Caki2 (cell line): ENCODE measurements around the gene PTPN2. TPM values are rescaled to one million over a fixed set of nuclear protein-coding genes. Genes with fewer than 3 reads are reported as not detected.
"Not testable (repeated sequence)": the region's sequence is repeated elsewhere in the genome, so short reads cannot be mapped to it uniquely, and the experiment has no call there.

Source experiments
- DNase-seq: peaks from one replicate; pipeline ENCODE4 v3.0.0-alpha.2; 2015; ENCODE audit warnings: low read depth
- in situ Hi-C: cut with HindIII; loops from 2 replicates; pipeline ENCODE4 v1.10.0; 2016; ENCODE audit warnings: low sequenced_read_pairs, low pct_unique_long_range_greater_than_20kb, mixed read lengths
- total RNA-seq: library from RNA; depleted of rRNA; stranded (reverse); fragments of >200 nt; shearing (Covaris generic); gene quantifications from 2 replicates; pipeline ENCODE4 v1.2.3, GENCODE V29; 2014; ENCODE audit warnings: low replicate concordance

Gene PTPN2
- total RNA-seq, 1 experiment from 2014 or later, result 14.4 TPM

DNA sequence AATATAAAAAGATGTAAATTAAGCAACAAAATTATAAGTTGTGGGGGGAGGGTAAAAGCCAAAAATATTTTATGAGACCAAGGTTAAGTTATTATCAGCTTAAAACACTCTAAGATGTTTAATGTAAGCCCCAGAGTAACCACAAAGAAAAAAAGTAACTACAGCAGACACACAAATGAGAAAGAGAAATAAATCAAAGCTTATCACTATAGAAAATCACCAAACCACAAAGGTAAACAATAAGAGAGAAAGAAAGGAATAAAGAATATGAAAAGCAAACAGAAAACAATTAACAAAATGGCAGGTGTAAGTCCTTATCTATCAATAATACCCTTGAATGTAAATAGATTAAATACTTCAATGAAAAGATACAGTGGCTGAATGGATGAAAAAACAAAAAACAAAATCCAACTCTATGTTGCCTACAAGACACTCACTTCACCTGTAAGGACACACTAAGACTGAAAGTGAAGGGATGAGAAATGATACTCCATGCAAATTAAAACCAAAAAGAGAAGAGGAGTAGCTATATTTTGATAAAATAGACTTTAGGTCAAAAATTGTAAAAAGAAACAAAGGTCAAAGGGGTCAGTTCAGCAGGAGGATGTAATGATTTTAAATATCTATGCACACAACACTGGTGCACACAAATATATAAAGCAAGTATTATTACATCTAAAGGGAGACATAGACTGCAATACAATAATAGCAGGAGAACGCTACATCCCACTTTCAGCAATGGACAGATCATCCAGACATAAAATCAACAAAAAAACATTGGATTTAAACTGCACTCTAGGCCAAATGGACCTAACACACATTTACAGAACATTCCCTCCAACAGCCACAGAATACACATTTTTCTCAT is 80.7 kb downstream of the PTPN2 start:
- in situ Hi-C loops, result no loop called here
- no peak for DNase-seq

DNA sequence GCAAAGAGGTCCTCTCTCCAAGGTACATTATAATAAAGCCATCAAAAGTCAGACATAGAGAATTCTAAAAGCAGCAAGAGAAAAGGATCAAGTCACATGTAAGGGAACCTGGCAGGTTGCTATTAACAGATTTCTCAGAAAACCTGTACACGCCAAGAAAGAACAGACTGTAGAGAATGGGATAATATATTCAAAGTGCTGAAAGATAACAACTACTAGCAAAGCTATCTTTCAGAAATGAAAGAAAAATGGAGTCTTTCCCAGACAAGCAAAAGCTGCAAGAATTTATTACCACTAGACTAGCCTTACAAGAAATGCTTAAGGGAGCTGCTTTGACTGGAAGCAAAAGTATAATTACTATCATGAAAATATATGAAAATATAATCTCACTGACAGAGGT is 81.5 kb downstream of the PTPN2 start:
- DNase-seq, result no peak
- in situ Hi-C loops, result no loop called here

DNA sequence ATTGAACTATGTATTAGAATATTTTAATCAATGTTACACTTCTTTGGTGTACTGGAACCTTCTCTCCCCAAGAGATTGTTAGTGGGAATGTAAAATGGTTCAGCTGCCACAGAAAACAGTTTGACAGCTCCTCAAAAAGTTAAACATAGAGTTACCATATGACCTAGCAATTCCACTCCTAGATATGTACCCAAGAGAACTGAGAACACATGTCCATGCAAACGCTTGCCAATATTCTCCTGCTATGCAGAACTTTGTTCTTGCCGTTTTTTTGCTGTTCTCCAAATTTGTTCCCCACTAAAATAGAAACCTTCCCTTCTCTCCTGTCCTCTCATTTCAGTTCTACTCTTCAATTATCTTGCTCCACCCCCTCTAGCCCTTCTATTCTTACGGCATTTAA is 87.6 kb downstream of the PTPN2 start:
- in situ Hi-C loops, result no loop called here
- DNase-seq, result no peak

DNA sequence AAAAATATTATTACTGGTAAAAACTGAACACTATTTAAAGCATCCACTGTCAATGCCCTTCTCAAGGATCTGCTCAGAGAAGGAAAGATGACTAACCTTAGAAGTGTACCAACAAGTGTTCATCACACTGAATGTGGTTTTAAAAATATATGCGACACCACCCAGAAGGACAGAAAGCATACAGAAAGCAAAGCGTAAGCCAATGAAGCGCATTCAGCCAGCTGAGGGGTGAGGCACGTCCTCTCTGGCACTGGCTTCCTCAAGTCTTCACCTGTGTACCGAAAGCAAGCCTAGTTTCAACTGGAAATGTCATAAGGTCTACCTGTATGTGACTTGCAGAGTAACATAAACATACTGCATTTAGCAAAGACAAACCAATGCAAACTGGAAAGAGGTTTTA is 92.4 kb downstream of the PTPN2 start:
- in situ Hi-C loops, result no loop called here
- no peak for DNase-seq

DNA sequence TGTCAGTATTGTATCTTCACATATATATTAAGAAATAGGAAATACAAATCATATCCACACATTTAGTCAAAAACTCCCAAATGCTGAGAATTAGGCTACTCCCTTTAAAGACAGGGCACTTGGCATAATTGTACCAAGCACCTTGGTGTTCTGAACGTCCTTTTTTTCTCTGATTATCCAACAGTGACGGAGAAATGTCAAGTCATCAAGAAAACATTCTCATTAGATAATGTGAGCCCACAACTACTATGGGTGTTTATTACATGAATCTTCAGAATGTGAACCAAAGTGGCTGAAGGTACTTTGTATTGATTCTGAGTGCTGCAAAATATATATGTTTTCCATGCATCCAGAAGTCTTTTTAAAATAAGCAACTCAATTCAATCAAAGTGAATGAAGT is 97.4 kb downstream of the PTPN2 start:
- DNase-seq, result no peak
- in situ Hi-C loops, result no loop called here

DNA sequence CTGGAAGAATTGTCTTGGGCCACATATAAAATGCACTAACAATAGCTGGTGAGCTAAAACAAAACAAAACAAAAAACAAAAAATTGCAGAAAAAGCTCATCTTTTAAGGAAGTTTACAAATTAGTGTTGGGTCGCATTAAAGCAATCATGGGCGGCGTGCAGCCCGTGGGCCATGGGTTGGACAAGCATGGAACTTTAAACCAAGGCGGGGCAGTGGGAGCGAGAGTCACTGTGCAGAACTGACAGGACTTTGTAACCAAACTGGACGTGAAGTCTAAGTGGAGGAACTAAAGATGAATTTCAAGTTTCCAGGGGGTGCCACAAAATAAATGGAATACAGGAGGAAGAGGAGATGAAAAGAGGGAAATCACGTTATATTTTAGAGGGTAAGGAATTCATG is 100.5 kb downstream of the PTPN2 start:
- DNase-seq, result no peak
- in situ Hi-C loops, result no loop called here

DNA sequence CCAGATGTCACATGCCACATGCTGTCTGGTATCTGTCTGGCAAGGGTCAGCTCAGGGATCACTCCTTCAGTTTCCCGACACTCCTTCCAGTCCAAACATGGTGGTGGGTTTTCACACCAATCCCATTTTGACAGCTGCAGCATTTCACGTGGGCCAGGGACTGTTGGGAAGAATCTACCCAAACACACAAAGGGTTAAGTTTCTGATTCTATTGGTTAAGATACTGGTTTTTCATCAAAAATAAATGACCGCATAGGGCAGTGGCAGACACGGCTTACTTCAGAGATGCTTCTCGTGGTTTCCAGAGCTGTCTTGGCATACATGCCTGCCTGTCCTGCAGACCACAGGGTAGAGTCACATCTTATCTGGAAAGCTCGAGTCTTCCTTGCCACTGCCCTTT is 101.5 kb downstream of the PTPN2 start:
- in situ Hi-C loops, result no loop called here

DNA sequence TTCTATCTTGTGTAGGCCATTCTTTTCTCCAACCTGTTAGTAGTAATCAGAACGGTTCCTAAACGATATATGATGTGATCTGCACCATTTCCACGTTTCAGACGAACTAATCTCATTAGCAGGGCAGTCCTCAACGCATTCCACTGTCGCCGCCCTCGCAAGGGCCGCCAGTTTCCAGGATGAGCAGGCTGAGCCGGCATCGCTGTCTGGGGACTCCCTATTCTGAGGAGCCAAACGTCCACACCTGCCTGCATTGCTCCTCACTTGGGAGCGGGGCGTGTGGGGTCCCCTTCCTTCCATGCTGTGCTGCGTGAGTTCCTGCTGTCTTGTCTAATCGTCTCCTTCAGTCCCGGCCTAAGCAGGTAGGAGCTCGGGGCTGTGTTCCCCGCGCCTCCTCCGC is 104.6 kb downstream of the PTPN2 start:
- DNase-seq, result no peak
- in situ Hi-C loops, result no loop called here

More for the DNA sequence above, 101.5 kb downstream of the PTPN2 start:
- DNase-seq, result no peak

DNA sequence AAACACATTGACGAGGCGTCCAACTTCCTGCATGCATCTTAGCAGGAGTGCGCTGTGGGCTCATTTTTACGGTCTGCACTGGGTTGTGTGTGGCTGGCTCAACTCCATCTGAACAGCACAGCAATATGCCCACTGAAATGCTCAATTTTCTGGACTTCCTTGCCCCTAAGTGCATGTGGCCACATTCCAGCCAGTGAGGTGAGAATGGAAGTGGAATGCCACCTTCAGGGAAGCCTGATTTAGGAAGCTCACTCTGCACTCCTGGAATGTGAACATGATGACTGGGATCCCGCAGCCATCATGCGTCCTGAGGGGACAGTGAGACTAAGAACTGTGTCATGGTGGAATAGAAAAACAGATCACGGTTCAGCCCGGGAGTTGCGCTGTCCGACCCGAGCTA is 105.0 kb downstream of the PTPN2 start:
- in situ Hi-C loops, result no loop called here
- DNase-seq, result no peak

DNA sequence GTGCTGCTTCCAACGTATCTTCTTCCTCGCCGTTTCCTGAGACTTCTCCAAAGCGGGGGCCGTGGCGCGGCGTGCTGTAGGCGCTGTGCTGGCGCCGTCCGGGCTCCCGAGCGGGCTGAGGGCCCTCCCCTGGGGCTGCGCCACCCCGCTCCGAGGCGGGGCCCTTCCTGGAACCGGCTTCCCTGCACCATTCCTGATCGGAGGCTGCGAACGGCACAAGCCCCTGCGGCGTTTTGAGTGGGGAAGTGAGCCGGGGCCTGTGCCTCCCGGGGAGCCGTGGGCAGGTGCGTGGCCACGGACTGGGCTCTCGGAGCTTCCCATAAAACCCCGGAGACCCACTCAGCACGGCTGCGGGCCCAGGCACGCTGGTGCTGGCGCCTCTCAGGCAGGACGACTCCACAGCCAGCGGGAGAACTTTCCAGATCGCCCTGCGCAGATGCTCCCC is 106.5 kb downstream of the PTPN2 start:
- no peak for DNase-seq
- in situ Hi-C loops, result no loop called here

DNA sequence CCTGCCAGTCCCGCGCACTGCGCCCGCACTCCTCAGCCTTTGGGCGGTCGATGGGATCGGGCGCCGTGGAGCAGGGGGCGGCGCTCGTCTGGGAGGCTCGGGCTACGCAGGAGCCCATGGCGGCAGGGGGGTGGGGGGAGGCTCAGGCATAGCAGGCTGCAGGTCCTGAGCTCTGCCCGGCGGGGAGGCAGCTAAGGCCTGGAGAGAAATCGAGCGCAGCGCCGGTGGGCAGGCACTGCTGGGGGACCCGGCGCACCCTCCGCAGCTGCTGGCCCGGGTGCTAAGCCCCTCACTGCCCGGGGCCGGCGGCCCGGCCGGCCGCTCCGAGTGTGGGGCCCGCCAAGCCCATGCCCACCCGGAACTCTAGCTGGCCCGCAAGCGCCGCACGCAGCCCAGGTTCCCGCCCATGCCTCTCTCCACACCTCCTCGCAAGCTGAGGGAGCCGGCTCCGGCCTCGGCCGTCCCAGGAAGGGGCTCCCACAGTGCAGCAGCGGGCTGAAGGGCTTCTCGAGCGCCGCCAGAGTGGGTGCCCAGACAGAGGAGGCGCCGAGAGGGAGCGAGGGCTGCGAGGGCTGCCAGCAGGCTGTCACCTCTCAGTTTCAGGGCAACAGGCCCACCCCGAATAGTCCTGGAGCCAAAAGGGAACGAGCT is 107.1 kb downstream of the PTPN2 start:
- in situ Hi-C loops, result no loop called here
- no peak for DNase-seq

DNA sequence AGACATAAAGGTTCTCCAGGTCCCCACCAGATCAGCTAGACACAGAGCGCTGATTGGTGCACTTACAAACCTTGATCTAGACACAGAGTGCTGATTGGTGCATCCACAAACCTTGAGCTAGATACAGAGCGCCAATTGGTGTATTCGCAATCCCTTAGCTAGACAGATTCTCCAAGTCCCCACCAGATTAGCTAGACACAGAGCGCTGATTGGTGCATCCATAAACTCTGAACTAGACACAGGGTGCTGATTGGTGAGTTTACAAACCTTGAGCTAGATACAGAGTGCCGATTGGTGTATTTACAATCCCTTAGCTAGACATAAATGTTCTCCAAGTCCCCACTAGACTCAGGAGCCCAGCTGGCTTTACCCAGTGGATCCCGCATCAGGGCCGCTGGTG is 107.6 kb downstream of the PTPN2 start:
- in situ Hi-C loops, DNase-seq: not testable (repeated sequence)

DNA sequence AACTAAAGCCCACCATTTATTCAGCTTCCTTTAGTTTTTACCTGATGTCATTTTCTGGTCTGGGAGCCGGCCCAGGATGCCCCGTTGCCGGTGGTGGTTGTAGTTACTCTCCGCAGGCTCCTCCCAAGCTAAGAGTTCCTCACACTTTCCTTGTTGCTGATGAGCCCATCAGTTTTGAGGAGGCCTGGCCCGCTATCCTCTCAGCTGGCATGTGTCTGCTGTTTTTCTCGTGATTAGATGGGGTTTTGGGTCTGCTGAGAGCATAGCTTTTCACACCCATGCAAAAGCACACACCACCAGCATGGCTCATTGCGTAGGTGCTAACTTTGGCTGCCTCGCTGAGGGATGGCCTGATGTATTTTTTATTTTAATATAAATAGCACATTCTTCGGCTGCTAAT is 109.1 kb downstream of the PTPN2 start:
- in situ Hi-C loops, result no loop called here
- DNase-seq, result no peak

DNA sequence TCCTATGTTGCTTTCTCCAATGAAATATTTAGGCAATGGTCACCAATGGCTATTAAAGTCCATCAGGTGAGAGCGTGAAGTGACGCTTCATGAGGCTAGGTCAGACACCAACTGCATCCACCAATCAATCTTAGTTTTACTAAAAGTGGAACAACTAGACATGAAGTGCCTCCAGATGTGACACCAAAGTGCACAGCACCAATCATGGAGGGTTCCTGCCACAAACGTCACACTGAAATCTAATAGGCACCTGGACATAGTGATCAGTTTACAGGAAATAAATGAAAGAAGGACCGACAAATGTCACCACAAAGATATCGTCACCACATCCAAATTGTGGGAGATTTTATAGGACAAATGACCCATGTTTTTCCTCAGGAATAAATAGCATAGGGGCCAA is 110.7 kb downstream of the PTPN2 start:
- DNase-seq, result no peak
- in situ Hi-C loops, result no loop called here

DNA sequence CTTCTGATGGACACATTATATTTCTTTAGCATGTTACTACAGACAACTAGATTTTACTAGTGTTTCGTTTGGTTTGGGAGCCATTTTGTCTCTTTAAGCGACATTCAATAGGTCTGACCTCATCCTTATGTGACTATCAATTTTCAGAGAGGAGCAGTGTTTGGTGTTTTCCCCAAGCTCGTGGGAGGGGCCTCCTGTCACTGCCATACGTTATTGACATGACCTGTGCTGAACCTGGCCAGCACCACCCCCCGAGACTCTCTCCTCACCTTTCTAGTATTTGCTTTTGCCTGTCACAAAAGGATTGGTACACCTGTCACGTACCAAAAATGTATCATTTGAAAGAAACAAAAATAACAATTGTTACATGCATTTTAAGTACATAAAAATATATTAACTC is 111.9 kb downstream of the PTPN2 start:
- in situ Hi-C loops, result no loop called here

DNA sequence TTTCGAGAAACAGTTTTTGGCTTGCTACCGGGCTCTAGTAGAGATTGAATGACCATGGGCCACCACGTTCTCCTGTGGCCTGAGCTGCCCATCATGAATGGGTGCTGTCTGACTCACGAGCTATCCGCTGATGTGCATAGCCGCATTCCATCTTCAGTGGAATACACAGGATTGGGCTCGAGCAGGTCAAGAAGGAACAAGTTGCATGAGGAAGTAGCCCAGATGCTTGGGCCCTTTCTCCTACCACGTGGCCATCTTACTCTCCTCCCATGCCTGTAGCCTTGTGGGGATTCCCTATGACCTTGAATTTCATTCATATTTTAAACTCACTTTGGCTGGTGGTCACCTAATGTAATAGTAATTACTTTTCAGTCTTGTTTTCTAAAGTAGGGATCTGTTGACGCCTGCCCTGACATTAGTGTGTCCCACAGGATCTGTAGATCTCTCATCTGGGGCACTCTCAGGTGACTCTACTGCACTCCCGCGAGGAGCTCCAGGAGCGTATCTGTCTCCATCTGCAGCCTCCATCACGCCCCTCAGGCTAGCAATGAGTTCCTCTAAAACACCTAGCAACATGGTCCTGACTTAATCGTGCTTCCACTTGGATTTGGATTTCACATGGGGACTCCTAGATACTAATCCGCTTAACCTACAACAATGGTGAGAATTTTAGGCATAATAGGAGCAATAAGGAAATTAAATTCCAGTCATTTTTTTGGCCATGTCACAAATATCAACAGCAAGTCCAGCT is 113.4 kb downstream of the PTPN2 start:
- DNase-seq, result no peak
- in situ Hi-C loops, result no loop called here

More for the DNA sequence above, 111.9 kb downstream of the PTPN2 start:
- no peak for DNase-seq

DNA sequence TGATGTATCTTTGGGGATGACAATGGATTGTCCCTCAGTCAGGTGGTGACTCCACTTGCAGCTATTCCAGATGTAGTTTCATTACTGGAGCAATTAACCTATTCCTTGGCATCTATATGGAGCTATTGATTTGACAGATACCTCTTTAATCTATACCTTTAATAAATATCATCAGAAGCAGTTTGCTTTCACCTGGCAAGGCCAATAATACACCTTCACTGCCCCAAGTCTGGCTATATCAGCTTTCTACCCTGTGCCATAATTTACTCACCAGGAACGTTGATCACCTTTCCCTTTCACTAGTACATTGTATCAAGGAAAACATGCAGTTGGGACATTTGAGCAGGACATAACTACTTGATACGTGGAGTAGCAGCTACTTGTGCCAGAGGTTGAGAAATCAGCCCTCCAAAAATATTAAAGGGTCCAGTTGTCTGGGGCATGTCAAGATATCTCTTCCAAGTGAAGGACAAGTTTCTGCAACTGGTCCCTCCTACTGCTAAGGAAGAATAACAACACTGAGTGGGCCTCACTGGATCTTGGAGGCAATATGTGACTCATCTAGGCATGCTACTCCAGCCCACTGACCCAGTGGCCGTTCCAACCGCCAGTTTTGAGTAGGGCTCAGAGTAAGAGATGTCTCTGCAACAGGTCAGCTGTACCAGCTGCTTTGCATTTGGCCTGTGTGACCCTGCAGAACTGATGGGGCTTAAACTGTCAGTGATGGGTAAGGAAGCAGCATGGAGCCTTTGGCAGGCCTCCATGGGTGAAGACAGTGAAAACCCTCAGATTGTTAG is 114.2 kb downstream of the PTPN2 start:
- in situ Hi-C loops, result no loop called here
- no peak for DNase-seq

DNA sequence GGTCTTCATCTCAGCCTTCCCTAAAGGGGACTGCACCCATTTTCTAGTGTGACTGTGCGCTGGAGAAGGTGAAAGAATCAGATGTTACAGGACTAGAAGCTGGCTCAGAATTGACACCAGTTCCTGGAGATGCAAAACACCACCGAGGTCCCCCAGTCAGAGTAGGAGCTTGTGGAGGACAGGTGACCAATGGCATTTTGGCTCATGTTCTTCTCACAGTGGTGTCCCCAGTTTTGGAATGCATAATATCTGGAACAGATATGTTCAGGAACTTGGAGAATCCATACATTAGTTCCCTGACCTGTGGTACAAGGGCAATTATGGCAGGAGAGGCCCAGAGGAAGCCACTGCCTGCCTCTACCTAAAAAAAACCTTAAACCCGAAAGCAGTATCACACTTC is 114.9 kb downstream of the PTPN2 start:
- in situ Hi-C loops, result no loop called here
- DNase-seq, result no peak
